K562 (cell line): Measurements from ENCODE around the gene SF3A2.

ENCODE experiments used
- CEBPB ChIP-seq: fragments of 450-650 bp; IDR thresholded peaks from 2 replicates; pipeline ENCODE4 v1.6.1; 2016; ENCODE audit warnings: missing genetic modification characterization, missing compliant biosample characterization
- ESRRA ChIP-seq: fragments of 450-650 bp; IDR thresholded peaks from 2 replicates; pipeline ENCODE4 v1.6.1; 2014; ENCODE audit warnings: low read depth, mild to moderate bottlenecking, moderate library complexity, borderline replicate concordance
- MLLT1 ChIP-seq, 2 experiments: fragments of 450-650 bp; IDR thresholded peaks; 2 replicates each; pipeline ENCODE4 v1.6.1; 2016
- POLR2A ChIP-seq: fragments of 450-650 bp; conservative IDR thresholded peaks from 2 replicates; pipeline ENCODE4 v1.6.1; 2016
- RHOXF2B ChIP-seq: fragments of 250-450 bp; sonication (Bioruptor Pico); conservative IDR thresholded peaks from 2 replicates; pipeline ENCODE4 v1.5.1; 2021

- TF ChIP-seq ESRRA (no peak), RHOXF2B (CRISPR knock-in tag) (no peak), MLLT1 (IDR thresholded peaks at IDR 0.05) (no peak), CEBPB (tag) (no peak), POLR2A (no peak)
Observed at GRCh38 chr19:2234996-2235380, 1.6 kb upstream of the SF3A2 start.
